Fibroblast of villous mesenchyme (primary cell): ENCODE results near the gene LRRC8B. TPM values are rescaled to one million over a fixed set of nuclear protein-coding genes. Genes with fewer than 3 reads are reported as not detected.
A peak's percentile ranks its signal among the peaks of the same experiment; 100 is the strongest.

ENCODE experiments used
- DNase-seq: peaks from one replicate; pipeline ENCODE4 v3.0.0-alpha.2; 2010; ENCODE audit warnings: low read depth
- H3K4me3 ChIP-seq: 2 replicates; pipeline ENCODE4 v1.5.1; 2011; ENCODE audit warnings: low read depth, mild to moderate bottlenecking, low read length
- CTCF ChIP-seq: IDR thresholded peaks from 2 replicates; pipeline ENCODE4 v1.5.1; 2012; ENCODE audit warnings: low read depth, mild to moderate bottlenecking, low read length; ENCODE audit not compliant: insufficient read depth
- total RNA-seq: library from RNA; depleted of rRNA; stranded (reverse); fragments of >200 nt; gene quantifications from 2 replicates; pipeline ENCODE4 v1.2.3, GENCODE V29; 2012

The LRRC8B gene
- total RNA-seq, 1 donor: 0.86 TPM

GRCh38 chr1:89611721-89612120 is 87.1 kb downstream of the LRRC8B start:
- no peak for DNase-seq
- no peak overlapping the region for H3K4me3 ChIP-seq
- TF ChIP-seq CTCF: no peak

- DNase-seq: no peak
- no peak overlapping the region for H3K4me3 ChIP-seq
- TF ChIP-seq CTCF: no peak
Measured at GRCh38 chr1:89613928-89614327, 89.3 kb downstream of the LRRC8B start.

- H3K4me3 ChIP-seq: no peak overlapping the region
- no peak for DNase-seq
Measured at GRCh38 chr1:89615676-89616598, 91.3 kb downstream of the LRRC8B start.

GRCh38 chr1:89616844-89617627 is 92.4 kb downstream of the LRRC8B start:
- no peak for TF ChIP-seq CTCF
- DNase-seq: no peak

More at GRCh38 chr1:89615676-89616598, 91.3 kb downstream of the LRRC8B start:
- peak; percentile 51 for TF ChIP-seq CTCF

GRCh38 chr1:89620664-89621063 is 96.0 kb downstream of the LRRC8B start:
- TF ChIP-seq CTCF: no peak
- H3K4me3 ChIP-seq: no peak overlapping the region
- DNase-seq: no peak

More at GRCh38 chr1:89616844-89617627, 92.4 kb downstream of the LRRC8B start:
- H3K4me3 ChIP-seq: no peak overlapping the region

- no peak overlapping the region for H3K4me3 ChIP-seq
- peak; percentile 37 for DNase-seq
- TF ChIP-seq CTCF: peak; percentile 35
Measured at GRCh38 chr1:89622895-89623294, 98.3 kb downstream of the LRRC8B start.
